G401 (cell line): Measurements from ENCODE around the gene BIRC7. TPM values are rescaled to one million over a fixed set of nuclear protein-coding genes. Genes with fewer than 3 reads are reported as not detected.
"Not testable (repeated sequence)": the region's sequence is repeated elsewhere in the genome, so short reads cannot be mapped to it uniquely, and the experiment has no call there.

Source experiments
- DNase-seq: peaks from one replicate; pipeline ENCODE4 v3.0.0-alpha.2; 2015; ENCODE audit warnings: low spot score
- in situ Hi-C: cut with HindIII; loops from 2 replicates; pipeline ENCODE4 v1.10.0; 2016; ENCODE audit warnings: low sequenced_read_pairs, mixed read lengths
- total RNA-seq: library from RNA; depleted of rRNA; stranded (reverse); fragments of >200 nt; shearing (Covaris generic); gene quantifications from 2 replicates; pipeline ENCODE4 v1.2.3, GENCODE V29; 2014

Gene BIRC7
- total RNA-seq, 1 experiment from 2014 or later, result 68.2 TPM

DNA sequence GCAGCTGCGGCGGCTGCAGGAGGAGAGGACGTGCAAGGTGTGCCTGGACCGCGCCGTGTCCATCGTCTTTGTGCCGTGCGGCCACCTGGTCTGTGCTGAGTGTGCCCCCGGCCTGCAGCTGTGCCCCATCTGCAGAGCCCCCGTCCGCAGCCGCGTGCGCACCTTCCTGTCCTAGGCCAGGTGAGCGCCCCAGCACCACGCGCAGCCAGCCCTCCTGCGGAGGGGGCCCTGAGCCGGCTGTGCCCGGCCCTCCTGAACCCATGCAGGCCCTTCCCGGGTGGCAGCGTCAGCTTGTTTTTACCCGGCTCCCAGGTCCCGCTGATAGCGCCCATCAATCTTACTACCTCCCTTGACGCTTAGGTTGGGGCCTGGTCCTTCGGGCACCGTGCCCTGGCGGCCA is 3.7 kb downstream of the BIRC7 start:
- DNase-seq, result no peak

DNA sequence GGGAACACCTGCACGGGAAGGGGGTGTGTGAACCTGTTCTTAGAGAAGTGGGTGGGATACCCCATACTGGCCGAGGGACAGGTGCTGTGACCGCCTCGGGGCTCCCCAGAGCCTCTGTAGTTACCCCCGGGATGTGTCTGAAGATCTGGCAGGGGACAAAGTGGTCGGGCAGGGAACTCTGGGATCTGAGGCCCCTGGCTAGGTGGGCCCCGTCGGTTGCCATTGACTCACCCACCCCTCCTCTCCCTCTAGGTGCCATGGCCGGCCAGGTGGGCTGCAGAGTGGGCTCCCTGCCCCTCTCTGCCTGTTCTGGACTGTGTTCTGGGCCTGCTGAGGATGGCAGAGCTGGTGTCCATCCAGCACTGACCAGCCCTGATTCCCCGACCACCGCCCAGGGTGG is 4.3 kb downstream of the BIRC7 start:
- no peak for DNase-seq
- in situ Hi-C loops, result no loop called here

More for the DNA sequence above, 3.7 kb downstream of the BIRC7 start:
- in situ Hi-C loops, result no loop called here

DNA sequence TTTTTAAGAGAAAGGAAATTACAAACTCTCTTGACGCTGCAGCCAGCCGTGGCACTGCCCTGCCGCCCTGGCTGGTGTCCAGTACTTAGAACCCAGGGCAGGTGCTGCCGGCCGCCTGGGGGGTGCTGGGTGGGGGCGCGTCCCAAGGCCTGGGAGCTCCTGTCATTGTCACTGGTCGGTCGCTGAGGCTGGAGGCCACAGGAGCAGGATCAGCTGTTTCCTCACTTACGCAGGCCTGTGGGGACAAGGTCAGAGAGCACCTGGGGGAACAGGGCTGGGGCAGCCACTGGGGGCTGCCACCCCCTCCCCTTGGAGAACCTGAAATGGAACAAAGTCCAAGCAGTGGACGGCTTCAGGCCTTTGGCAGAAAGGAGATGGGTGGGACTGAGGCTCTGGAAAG is 5.6 kb downstream of the BIRC7 start:
- in situ Hi-C loops, result no loop called here
- no peak for DNase-seq

DNA sequence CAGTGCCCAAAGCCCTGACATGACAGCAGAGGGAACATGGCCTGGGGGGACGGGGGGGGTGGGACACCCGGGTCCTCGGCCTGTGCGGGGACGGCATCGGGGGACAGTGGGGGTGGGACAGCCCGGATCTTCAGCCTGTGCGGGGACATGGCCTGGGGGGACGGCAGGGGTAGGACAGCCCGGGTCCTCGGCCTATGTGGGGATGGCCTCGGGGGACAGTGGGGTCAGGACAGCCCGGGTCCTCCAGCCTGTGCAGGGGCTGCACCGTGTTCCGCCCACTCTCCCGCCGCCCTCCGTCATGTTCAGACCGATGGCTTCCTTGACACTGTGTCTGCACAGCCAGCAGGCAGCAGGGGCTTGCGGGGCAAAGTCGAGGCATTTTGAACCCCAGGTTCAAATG is 7.0 kb downstream of the BIRC7 start:
- no peak for DNase-seq
- in situ Hi-C loops, result no loop called here

DNA sequence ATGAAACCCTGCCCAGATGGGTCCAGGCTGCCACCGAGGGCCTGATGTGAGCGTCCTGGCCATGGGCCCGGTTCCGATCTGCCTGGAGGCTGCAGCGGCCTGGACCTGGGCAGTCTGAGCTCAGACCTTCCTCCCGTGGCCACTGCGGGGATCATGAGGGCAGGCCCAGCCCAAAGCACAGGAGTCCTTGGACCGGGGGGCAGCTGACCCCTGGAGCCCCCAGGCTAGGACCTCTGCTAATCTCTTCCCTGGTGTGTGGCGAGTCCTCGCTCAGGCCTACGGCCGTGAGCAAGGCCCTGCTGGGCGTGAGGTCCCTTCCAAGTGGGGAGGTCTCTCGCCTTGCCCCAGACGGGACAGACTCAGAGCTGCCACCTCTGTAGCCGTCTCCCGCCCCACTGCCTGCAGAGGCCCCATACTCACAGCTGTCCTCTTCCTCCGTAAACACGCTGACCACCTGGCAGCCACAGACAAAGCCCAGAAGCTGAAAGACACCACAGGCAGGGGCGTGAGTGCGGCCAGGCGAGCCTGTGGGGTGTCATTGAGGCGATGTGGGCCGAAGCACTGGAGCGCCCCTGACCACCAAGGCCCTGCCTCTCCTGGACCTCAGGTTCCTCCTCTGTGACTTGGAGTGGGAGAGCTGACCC is 8.0 kb downstream of the BIRC7 start:
- in situ Hi-C loops, result no loop called here
- DNase-seq, result no peak

DNA sequence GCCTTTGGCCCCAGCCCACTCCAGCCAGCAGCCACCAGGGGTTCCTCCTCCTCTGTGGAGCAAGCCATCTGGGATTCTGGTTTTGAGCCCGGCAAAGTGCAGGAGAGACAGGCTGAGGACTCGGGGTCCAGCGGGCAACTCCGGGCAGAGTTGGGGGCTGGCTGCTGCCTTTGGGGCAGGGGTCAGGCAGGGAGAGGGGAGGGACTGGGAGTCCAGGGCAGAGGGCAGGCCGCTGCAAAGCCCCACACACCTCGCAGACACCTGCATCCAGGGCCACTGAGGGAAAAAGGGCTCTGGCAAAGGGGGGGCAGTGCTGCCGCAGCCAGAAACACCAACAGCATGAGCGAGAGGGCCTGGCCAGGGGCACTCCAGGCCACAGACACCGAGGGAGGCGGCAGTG is 8.8 kb downstream of the BIRC7 start:
- DNase-seq, result no peak
- in situ Hi-C loops, result no loop called here

DNA sequence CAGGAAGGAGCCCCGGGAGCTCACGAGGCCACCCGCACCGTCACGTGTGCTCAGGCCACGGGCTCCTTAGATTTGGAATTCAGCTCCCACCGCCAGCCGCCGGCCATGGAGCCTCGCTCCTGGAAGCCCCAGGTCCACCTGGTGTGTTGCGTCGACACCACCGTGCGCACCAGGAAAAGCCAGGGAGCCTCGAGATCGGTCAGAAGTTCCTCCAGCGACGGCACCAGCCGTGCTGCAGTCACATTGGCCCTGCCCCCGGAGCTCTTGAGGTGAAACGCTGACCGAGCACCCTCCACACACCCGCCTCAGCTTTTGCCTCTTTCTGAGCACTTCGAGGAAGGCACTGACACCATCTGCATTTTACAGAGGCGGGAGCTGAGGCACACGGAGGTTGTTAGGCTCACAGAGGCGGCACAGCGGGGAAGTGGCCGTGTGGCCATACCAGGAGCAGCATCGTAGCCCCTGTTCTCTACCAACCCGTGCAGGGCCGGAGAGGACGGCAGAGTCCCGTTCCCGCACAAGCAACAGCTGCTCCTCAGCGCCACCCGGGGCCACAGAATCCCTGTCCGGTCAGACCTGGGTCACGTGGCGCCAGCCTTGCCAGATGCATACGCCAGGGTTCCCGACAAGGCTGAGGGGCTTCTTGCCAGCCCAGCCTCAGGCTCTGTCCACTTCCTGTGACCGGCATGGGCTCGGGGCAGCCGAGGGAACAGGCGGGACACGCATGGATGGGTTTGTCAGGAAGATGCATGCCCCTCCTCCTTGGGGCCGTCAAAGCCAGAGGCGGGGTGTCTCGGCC is 11.0 kb downstream of the BIRC7 start:
- in situ Hi-C loops, result no loop called here
- no peak for DNase-seq

DNA sequence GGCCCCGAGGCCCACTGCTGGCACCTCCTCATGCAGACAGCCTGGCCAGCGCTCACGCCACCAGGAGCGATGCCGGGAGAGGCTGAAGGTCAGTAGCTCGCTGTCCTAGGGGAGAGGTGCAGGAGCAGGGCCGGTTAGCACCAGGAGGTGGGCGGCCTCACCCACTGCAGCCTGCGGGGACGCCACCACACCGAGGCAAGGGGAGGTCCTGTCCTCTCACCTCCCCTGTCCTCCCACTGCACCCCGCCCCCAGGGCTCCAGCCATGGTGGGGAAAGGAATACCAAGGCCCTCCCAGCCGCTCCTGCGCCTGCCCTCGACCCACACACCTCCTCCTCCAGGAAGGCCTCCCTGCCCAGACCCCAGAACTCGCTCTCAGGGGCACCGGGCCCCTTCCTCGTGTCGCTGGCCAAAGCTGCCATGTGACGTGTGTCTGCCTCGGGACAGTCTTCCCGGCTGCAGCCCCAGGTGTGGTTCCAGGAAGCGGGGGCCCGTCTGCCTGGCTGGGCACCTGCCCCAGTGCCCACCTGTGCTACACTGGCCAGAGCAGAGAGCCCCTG is 12.0 kb downstream of the BIRC7 start:
- DNase-seq, result no peak
- in situ Hi-C loops, result no loop called here

DNA sequence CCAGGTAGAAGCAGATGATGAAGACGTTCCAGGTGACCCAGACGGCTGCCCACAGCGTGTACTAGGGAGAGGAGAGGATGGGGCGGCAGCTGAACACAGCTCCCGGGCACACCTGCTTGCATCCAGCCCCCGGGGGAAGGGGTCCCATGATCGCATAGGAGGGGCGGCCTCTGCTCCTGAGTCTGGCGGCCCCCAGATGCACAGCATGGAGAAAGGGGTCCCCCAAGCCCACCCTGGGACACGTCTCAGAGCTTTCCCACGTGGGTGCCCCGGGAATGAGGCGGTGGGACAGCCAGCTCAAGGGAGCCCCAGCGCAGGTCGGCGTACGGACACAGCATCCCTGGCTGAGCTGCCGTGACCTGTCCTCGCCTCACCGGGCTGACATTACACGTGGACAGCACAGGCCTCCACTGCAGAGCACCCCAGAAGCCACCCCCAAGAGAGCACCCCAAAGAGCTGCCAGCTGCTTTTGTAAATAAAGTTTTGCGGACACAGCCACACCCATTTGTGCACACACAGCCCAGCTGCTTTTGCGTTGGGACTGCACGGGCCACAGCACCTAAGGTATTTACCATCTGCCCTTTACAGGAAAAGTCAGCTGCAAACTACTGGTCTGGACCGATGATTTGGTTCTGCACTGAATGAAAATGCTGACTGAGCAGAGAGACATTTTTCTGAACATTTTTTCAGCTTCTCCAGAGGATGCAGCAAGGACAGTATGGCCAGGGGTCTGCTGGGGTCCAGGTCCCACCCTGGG is 13.3 kb downstream of the BIRC7 start:
- DNase-seq, result no peak
- in situ Hi-C loops, result no loop called here

DNA sequence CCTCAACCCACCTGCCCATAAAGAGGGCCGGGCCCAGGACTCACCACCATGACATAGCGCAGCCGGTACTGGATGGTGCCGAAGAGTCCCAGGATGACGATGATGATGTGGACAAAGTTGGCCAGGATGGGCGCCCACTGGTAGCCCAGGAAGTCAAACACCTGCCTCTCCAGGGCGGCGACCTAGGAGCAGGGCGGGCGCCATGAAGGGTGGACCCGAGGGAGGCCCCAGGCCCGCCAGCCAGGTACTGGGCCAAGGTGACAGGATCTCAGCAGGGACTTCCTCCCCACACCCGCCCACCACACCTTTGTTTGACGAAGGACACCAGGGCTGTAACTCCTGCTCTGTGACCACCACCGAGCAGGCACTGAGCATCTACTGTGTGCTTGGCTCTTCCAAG is 14.2 kb downstream of the BIRC7 start:
- in situ Hi-C loops, result no loop called here
- no peak for DNase-seq

DNA sequence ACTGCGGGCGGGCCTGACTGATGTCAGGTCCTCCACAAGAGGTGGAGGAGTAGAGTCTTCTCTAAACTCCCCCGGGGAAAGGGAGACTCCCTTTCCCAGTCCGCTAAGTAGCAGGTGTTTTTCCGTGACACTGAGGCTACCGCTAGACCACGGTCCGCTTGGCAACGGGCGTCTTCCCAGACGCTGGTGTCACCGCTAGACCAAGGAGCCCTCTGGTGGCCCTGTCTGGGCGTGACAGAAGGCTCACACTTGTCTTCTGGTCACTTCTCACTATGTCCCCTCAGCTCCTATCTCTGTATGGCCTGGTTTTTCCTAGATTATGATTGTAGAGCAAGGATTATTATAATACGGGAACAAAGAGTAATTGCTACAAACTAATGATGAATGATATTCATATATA is 15.6 kb downstream of the BIRC7 start:
- DNase-seq, result peak; percentile 39
- in situ Hi-C loops, result not testable (repeated sequence)

DNA sequence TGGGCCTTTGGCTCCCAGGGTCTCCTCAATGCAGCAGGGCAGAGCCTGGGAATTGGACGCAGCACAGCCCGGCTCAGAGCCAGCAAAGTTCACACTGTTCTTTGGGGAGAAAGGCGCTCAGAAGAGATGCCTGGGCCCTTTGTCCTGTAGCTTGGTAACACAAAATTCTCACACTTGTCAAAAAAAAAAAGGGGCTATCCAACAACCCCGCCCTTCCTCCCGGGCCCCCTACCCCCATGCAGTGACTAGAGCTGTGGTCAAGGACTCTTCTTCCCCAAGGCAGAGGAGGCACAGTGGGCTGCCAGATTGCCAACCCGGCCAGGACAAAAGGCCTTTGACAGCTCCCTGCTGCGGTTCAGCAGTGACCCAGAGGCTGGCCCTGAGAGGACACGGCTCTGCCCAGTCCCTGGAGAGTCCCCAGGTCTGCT is 16.6 kb downstream of the BIRC7 start:
- DNase-seq, result peak; percentile 32
- in situ Hi-C loops, result no loop called here

DNA sequence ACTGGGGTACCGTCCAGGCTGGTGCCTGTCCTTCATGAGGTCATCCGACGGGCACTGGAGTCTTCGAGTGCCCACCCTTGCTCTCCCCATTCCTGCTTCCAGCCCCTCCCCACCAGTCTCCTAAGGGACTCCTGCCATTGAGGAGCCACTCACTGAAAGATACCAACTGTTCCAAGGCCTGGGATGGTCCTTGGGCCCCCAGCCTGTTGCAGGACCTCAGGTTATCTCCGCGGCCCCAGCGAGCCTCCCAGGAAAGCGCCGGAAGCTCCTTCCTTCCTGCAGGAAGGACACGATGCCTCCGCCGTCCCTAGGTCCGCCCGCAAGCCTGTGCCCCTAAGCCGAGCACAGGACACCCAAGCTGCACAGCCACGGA is 17.3 kb downstream of the BIRC7 start:
- no peak for DNase-seq
- in situ Hi-C loops, result no loop called here

DNA sequence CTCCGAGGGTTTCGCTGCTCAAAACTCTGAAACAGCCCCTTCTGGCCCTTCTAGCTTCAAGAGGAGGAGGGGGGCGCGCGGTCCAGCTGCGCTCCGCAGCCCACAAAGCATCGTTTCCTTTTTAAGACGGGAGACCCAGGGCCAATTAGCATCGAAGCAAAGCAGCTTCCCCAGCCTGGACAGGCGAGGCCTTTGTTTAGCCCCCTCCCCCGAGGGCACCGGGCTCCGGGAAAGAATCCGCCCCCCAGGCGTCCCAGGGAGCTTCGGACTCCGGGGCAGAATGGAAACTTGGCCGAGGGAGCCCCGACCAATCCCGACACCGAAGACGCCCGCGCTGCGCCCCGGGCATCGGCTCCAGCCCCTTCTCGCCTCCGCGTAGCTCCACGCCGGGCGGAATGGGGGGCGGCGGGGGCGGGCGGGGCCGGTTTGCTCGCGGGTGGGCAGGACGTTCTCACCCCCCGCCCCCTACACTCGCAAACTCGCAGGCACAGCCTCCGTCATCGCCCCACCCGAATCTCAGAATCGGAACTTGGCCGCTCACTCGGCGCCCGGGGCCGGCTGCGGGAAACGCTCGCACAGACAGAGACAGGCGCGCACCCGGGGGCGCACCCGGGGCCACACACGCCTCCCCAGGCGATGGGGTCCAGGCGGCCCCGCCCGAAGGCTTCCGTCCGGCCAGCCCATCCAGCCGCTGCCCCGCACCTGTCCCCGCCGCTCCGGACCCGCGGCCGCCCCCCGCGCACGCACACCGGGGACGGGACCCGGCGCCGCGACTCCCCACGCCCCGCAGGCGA is 17.9 kb downstream of the BIRC7 start:
- no peak for DNase-seq
- in situ Hi-C loops, result no loop called here

DNA sequence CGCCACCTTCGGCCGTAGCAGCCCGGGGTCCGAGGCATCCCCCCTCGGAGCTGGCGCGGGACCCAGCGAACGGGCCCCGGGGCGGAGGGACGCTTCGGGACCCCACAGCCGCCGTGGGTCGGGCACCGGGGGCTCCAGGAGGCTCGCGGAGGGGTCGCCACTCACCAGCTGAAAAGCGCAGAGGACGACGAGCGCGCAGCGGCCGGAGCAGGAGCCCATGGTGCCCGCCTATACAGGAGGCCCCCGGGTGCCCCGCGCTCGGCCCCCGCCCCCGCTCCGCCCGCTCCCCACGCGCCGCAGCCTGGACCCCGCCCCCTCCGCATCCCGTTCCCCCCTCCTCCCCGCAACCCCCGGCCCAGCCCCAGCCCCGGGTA is 18.5 kb downstream of the BIRC7 start, which contains the start of gene NKAIN4:
NKAIN4 (minus strand) TSS at position 232 of the 374 bp plus-strand sequence; CDS start at position 219, 13 bp downstream.
- DNase-seq, result no peak
- in situ Hi-C loops, result no loop called here

DNA sequence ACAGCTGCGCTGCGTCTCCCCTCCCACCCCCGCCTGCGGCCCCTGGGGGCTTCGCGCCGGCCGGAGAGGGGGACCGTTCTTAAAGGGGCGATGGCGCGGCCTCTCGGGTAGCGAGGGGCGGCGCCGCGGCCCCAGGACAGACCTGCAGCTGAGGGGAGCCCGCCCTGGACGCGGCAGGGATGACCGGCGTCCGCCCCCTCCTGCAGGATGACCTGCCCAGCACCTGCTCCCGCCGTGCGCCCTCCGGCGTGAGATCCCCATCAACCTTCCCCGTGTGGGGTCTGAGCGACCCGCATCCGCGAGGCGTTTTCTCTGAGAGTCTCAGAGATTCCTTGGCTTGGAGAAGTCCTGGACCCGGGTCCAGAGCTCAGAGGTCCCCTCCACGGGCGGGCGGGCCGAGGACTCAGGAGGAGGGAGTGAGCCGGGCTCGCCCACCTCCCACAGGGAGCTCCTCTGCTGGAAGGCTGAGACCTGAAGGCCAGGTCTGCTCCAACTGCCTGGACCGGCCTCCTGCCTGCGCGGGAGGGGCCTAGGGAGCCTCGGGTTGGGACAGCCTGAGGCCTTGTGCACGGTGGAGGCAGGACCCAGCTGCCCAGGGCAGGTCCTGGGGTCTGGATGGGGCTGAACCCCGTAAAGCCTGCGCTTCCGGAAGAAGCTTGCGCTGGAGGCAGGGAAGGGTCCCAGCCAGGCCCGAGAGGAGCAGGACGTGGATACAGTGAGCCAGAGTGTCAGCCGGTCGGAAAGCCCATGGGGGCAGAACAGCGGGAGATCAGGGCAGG is 19.1 kb downstream of the BIRC7 start:
- DNase-seq, result no peak
- in situ Hi-C loops, result no loop called here

DNA sequence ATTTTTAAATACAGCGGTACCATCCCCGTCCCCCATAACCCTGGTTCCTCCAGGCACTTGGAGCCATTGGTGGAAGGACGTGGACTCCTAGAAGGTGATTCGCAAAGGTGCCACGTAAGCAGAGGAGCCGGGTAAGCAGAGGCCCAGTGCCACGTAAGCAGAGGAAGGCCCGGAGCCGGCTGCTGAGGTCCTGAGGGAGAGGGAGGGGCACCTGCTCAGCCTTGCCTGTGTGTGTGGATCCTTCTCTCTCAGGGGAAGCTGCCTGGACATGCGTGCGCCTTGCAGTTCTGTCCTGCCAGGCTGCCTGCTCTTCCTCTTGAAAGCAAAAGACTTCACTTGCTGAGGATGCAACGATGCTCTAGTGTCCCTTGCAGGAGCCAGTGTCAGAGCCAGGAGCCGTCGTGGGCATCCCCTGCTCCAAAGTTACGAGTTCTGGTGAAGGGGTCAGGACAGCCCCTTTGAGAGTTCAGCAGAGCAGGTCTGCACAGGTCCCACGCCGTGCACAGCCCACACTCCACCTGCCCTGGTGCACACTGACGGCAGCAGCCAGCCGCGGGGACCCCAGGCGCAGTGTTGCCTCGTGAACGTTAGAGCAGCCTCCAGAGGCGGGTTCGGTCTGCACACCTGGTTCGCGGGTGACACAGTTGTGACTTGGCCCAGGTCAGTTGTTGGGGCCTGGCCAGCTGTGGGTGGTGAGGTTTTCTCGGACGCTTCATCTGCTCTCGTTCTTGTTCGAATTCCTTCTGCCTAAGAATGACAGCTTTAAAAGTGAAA is 20.4 kb downstream of the BIRC7 start:
- no peak for DNase-seq
- in situ Hi-C loops, result no loop called here

DNA sequence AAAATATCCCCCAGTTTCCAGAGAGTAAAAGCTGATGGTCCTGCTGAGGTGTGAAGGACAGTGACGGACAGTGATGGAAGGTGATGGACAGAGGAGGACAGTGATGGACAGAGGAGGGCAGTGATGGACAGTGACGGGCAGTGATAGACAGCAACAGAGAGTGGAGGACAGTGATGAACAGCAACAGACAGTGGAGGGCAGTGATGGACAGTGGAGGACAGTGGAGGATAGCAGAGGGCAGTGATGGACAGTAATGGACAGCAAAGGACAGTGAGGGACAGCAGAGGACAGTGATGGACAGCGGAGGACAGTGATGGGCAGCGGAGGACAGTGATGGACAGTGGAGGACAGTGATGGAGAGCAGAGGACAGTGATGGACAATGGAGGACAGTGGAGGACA is 21.2 kb downstream of the BIRC7 start:
- in situ Hi-C loops, result no loop called here
- no peak for DNase-seq
